Activated CD4-positive, CD25-positive, alpha-beta regulatory T cell (primary cell): ENCODE data around the gene MEI1.
"Not testable (repeated sequence)": the region's sequence is repeated elsewhere in the genome, so short reads cannot be mapped to it uniquely, and the experiment has no call there.

ENCODE experiments used
- DNase-seq, 4 experiments: peaks; one replicate each; lab custom pipeline; 2025; lab: John Stamatoyannopoulos, UW

Gene MEI1

GRCh38 chr22:41699264-41700107 lies at the start of gene MEI1:
Gene MEI1, plus strand, starts transcription at chr22:41699503. Its CDS starts 36 bp downstream, at chr22:41699539.
- DNase-seq = peak; percentile 73 to 84 (median 82)

GRCh38 chr22:41650229-41650628 lies 49.1 kb upstream of the MEI1 start:
- no peak for DNase-seq

- DNase-seq = no peak
These were observed 48.5 kb upstream of the MEI1 start for GRCh38 chr22:41650821-41651220.

GRCh38 chr22:41654322-41654721 lies 45.0 kb upstream of the MEI1 start:
- DNase-seq = no peak

- DNase-seq = no peak
These were observed 42.7 kb upstream of the MEI1 start for GRCh38 chr22:41656556-41656955.

- DNase-seq = no peak
These were observed 41.6 kb upstream of the MEI1 start for GRCh38 chr22:41657709-41658108.

- no peak for DNase-seq
These were observed 40.4 kb upstream of the MEI1 start for GRCh38 chr22:41658869-41659268.

- no peak for DNase-seq
These were observed 39.4 kb upstream of the MEI1 start for GRCh38 chr22:41659941-41660340.

- no peak for DNase-seq
These were observed 38.9 kb upstream of the MEI1 start for GRCh38 chr22:41660416-41660815.

GRCh38 chr22:41661088-41661487 lies 38.2 kb upstream of the MEI1 start:
- no peak for DNase-seq

- no peak for DNase-seq
These were observed 37.6 kb upstream of the MEI1 start for GRCh38 chr22:41661713-41662112.

- DNase-seq = not testable (repeated sequence)
These were observed 35.7 kb upstream of the MEI1 start for GRCh38 chr22:41663594-41663993.

- no peak for DNase-seq
These were observed 34.8 kb upstream of the MEI1 start for GRCh38 chr22:41664490-41664889.

GRCh38 chr22:41664951-41665350 lies 34.4 kb upstream of the MEI1 start:
- no peak for DNase-seq

GRCh38 chr22:41668971-41669911 lies 30.1 kb upstream of the MEI1 start:
- no peak for DNase-seq

GRCh38 chr22:41672096-41672495 lies 27.2 kb upstream of the MEI1 start:
- not testable (repeated sequence) for DNase-seq

GRCh38 chr22:41672780-41673509 lies 26.4 kb upstream of the MEI1 start:
- no peak for DNase-seq

GRCh38 chr22:41674846-41675340 lies 24.4 kb upstream of the MEI1 start:
- no peak for DNase-seq

GRCh38 chr22:41676134-41676533 lies 23.2 kb upstream of the MEI1 start:
- no peak for DNase-seq

GRCh38 chr22:41681616-41682015 lies 17.7 kb upstream of the MEI1 start:
- DNase-seq = no peak

GRCh38 chr22:41682033-41682807 lies 17.1 kb upstream of the MEI1 start:
- DNase-seq = peak; percentile 58 to 78 (median 68)
